Adrenal gland (tissue), 5 donors: Measurements from ENCODE around the gene ZBTB7C.

ENCODE experiments used
- POLR2A ChIP-seq, 2 donors: fragments of 450-650 bp; IDR thresholded peaks; one replicate each; pipeline ENCODE4 v1.6.1; 2017; ENCODE audit warnings: antibody characterized with exemption in 2 of 2, mild to moderate bottlenecking in 2 of 2, moderate library complexity in 1 of 2
- TF ChIP-seq, protein P1 (sequence below), 6 experiments: fragments of 450-650 bp in 4 of 6; fragments of 200-600 bp in 2 of 6; sonication (generic) in 1 of 6; IDR thresholded peaks; 1 replicate in 5 of 6; 2 replicates in 1 of 6; pipeline versions ENCODE4 v1.5.1 to v1.8.0; 2016 to 2021; ENCODE audit warnings: antibody characterized with exemption in 6 of 6, mild to moderate bottlenecking in 2 of 6, moderate library complexity in 1 of 6
- donor health status: DM: no; HTN: no; CAD: no.

DNA sequence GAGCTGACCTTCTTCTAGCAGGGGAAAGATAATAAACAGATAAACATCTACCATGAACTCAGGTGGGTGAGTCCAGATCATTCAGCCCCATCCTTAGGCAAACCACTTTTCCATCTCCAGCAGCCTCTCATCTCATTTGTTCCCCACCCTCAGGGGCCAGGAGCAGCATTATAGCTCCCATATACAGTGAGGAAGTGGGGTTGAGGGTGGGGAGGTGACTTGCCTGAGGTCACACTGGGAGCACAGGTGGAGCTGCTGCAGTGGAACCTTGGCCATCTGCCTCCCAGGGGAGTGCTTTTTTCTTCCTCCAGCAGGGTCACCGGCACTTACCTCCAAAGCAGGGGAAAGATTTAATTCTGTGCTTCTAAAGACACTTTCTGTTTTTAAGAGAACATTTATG, 266.2 kb downstream of the ZBTB7C start:
- TF ChIP-seq, protein P1, sequence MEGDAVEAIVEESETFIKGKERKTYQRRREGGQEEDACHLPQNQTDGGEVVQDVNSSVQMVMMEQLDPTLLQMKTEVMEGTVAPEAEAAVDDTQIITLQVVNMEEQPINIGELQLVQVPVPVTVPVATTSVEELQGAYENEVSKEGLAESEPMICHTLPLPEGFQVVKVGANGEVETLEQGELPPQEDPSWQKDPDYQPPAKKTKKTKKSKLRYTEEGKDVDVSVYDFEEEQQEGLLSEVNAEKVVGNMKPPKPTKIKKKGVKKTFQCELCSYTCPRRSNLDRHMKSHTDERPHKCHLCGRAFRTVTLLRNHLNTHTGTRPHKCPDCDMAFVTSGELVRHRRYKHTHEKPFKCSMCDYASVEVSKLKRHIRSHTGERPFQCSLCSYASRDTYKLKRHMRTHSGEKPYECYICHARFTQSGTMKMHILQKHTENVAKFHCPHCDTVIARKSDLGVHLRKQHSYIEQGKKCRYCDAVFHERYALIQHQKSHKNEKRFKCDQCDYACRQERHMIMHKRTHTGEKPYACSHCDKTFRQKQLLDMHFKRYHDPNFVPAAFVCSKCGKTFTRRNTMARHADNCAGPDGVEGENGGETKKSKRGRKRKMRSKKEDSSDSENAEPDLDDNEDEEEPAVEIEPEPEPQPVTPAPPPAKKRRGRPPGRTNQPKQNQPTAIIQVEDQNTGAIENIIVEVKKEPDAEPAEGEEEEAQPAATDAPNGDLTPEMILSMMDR (IDR thresholded peaks at IDR 0.05), result no peak
- TF ChIP-seq POLR2A (IDR thresholded peaks at IDR 0.05), result no peak
